ENCODE data around the gene RNASEH2C. TPM values are rescaled to one million over a fixed set of nuclear protein-coding genes. Genes with fewer than 3 reads are reported as not detected.

Gene RNASEH2C
- total RNA-seq, 2 experiments from 2014 or later: 98.4 to 105 TPM

- no peak overlapping the region for H3K4me3 Mint-ChIP-seq
Observed at GRCh38 chr11:65680192-65680743, 40.3 kb downstream of the RNASEH2C start.

GRCh38 chr11:65672982-65673381 is 47.6 kb downstream of the RNASEH2C start:
- CTCF ChIA-PET: interaction anchor here (0.6 kb wide), 1 partner anchor 9 kb away, joined by 3 read pairs; no protein-coding TSS in a partner anchor
- Mint-ChIP-seq H3K27me3 (no peaks in the 10 kb centered on the region), H3K36me3 (no peaks in the 10 kb centered on the region), H3K27ac (no peak overlapping the region), H3K4me1 (ENCODE audit: low read depth) (peaks cover 3% of the 10 kb centered on the region), H3K4me3 (no peak overlapping the region), H3K9me3 (no peaks in the 10 kb centered on the region)
- DNase-seq: no peak
- intact Hi-C loops (cut with micrococcal nuclease): no loop called here
- POLR2A ChIA-PET: no interaction called here

More at GRCh38 chr11:65680192-65680743, 40.3 kb downstream of the RNASEH2C start:
- Mint-ChIP-seq H3K36me3 (no peaks in the 10 kb centered on the region), H3K4me1 (ENCODE audit: low read depth) (no peaks in the 10 kb centered on the region), H3K27me3 (peaks cover 5% of the 10 kb centered on the region), H3K27ac (no peak overlapping the region), H3K9me3 (no peaks in the 10 kb centered on the region)
- ChIA-PET CTCF (interaction anchor here (0.6 kb wide), 1 partner anchor 79 kb away, joined by 3 read pairs; no protein-coding TSS in a partner anchor), POLR2A (no interaction called here)
- intact Hi-C loops (cut with micrococcal nuclease): no loop called here
- DNase-seq: no peak

GRCh38 chr11:65672180-65672860 is 48.3 kb downstream of the RNASEH2C start:
- ChIA-PET CTCF (interaction anchor here (0.6 to 1.4 kb wide), 2 partner anchors 9 to 107 kb away, joined by 3 read pairs; no protein-coding TSS in a partner anchor), POLR2A (no interaction called here)
- no peak for DNase-seq
- H3K4me3 Mint-ChIP-seq: no peak overlapping the region
- no peaks in the 10 kb centered on the region for H3K36me3 Mint-ChIP-seq
- no peaks in the 10 kb centered on the region for H3K27me3 Mint-ChIP-seq
- H3K27ac Mint-ChIP-seq: no peak overlapping the region
- intact Hi-C loops (cut with micrococcal nuclease): no loop called here
- H3K4me1 Mint-ChIP-seq (ENCODE audit: low read depth): peaks cover 3% of the 10 kb centered on the region
- H3K9me3 Mint-ChIP-seq: no peaks in the 10 kb centered on the region

Other genes with a start within 250 kb of the RNASEH2C start
- gene MALAT1, start 221.8 kb downstream of the RNASEH2C start, total RNA-seq: 1,000 to 10,000 TPM; 8,046 to 8,888 TPM
- 10 to 100 TPM; 67.8 to 69.8 TPM for gene SCYL1, start 195.7 kb downstream of the RNASEH2C start, total RNA-seq
- 10 to 100 TPM; 60.7 to 63.3 TPM for gene LTBP3, start 162.4 kb downstream of the RNASEH2C start, total RNA-seq
- gene ZNRD2, start 150.3 kb downstream of the RNASEH2C start, total RNA-seq: 10 to 100 TPM; 48.1 to 51.1 TPM
- gene FAM89B, start 148.3 kb downstream of the RNASEH2C start, total RNA-seq: 10 to 100 TPM; 25.3 to 28.3 TPM
- gene EHBP1L1, start 144.7 kb downstream of the RNASEH2C start, total RNA-seq: 100 to 1,000 TPM; 137 to 141 TPM
- under 1 TPM; 0.29 to 0.31 TPM for gene KCNK7, start 125.0 kb downstream of the RNASEH2C start, total RNA-seq
- 10 to 100 TPM; 56.7 to 62.6 TPM for gene MAP3K11, start 106.6 kb downstream of the RNASEH2C start, total RNA-seq
- gene PCNX3, start 105.0 kb downstream of the RNASEH2C start, total RNA-seq: 10 to 100 TPM; 29.8 to 32.1 TPM
- gene SIPA1, start 82.7 kb downstream of the RNASEH2C start, total RNA-seq: 100 to 1,000 TPM; 163 to 167 TPM
- 10 to 100 TPM; 74.9 to 76.5 TPM for gene RELA, start 57.9 kb downstream of the RNASEH2C start, total RNA-seq
- gene KAT5, start 8.5 kb downstream of the RNASEH2C start, total RNA-seq: 10 to 100 TPM; 55.9 to 61.6 TPM
- 10 to 100 TPM; 13.6 to 14.5 TPM for gene AP5B1, start 60.2 kb upstream of the RNASEH2C start, total RNA-seq
- gene OVOL1, start 66.3 kb upstream of the RNASEH2C start, total RNA-seq: not detected
- 1 to 10 TPM; 2.0 to 2.7 TPM for gene SNX32, start 113.2 kb upstream of the RNASEH2C start, total RNA-seq
- 1,000 to 10,000 TPM; 1,166 to 1,191 TPM for gene CFL1, start 137.4 kb upstream of the RNASEH2C start, total RNA-seq
- 10 to 100 TPM; 69.8 to 71.7 TPM for gene MUS81, start 139.6 kb upstream of the RNASEH2C start, total RNA-seq
- gene EFEMP2, start 152.0 kb upstream of the RNASEH2C start, total RNA-seq: 10 to 100 TPM; 11.5 to 12.5 TPM
- 10 to 100 TPM; 11.1 to 13.2 TPM for gene CTSW, start 159.0 kb upstream of the RNASEH2C start, total RNA-seq
- 100 to 1,000 TPM in 1 of 2 experiments, 10 to 100 TPM in 1; 94.2 to 101 TPM for gene FIBP, start 167.7 kb upstream of the RNASEH2C start, total RNA-seq
- gene CCDC85B, start 169.9 kb upstream of the RNASEH2C start, total RNA-seq: 10 to 100 TPM; 40.0 to 44.4 TPM
- 10 to 100 TPM; 17.1 to 17.7 TPM for gene FOSL1, start 179.6 kb upstream of the RNASEH2C start, total RNA-seq
- gene C11orf68, start 198.3 kb upstream of the RNASEH2C start, total RNA-seq: 10 to 100 TPM; 22.2 to 23.6 TPM
- gene DRAP1, start 198.6 kb upstream of the RNASEH2C start, total RNA-seq: 100 to 1,000 TPM; 154 to 169 TPM
- not detected for gene TSGA10IP, start 224.7 kb upstream of the RNASEH2C start, total RNA-seq
- gene SART1, start 240.9 kb upstream of the RNASEH2C start, total RNA-seq: 10 to 100 TPM; 59.1 to 60.5 TPM

Data from activated CD4-positive, alpha-beta memory T cell treated with anti-CD3 and anti-CD28 coated beads for 36 hours (primary cell).